Stimulated activated effector memory CD8-positive, alpha-beta T cell treated with anti-CD3 and anti-CD28 coated beads, Interleukin-12 subunit alpha, Interleukin-12 subunit beta, amount 100 ng/mL, for 72 hours (primary cell): Measurements from ENCODE around the gene PPP2R2C.

Experiments
- ATAC-seq: fragments of 150-1000 bp; cut with Tn5 transposase; 2 replicates; pipeline ENCODE4 v1.10.0; 2021
- DNase-seq, 2 donors: peaks; one replicate each; pipeline ENCODE4 v3.0.0; 2021 to 2022; ENCODE audit warnings: low spot score in 2 of 2
- H3K27ac Mint-ChIP-seq: one replicate; pipeline ENCODE4 v1.8.0; 2022; ENCODE audit warnings: mild to moderate bottlenecking, mixed read lengths
- H3K36me3 Mint-ChIP-seq: one replicate; pipeline ENCODE4 v1.8.0; 2022; ENCODE audit warnings: mild to moderate bottlenecking, mixed read lengths
- H3K4me1 Mint-ChIP-seq: one replicate; pipeline ENCODE4 v1.8.0; 2022; ENCODE audit warnings: mixed read lengths
- H3K4me3 Mint-ChIP-seq: one replicate; pipeline ENCODE4 v1.8.0; 2022; ENCODE audit warnings: mild to moderate bottlenecking, mixed read lengths
- H3K9me3 Mint-ChIP-seq: one replicate; pipeline ENCODE4 v1.8.0; 2022; ENCODE audit warnings: mixed read lengths

Gene PPP2R2C

GRCh38 chr4:6419452-6420028 lies 52.9 kb downstream of the PPP2R2C start:
- no peak for ATAC-seq
- Mint-ChIP-seq H3K36me3 (no peaks in the 10 kb centered on the region), H3K27ac (no peak overlapping the region), H3K4me1 (peaks cover 4% of the 10 kb centered on the region), H3K4me3 (no peak overlapping the region), H3K9me3 (no peaks in the 10 kb centered on the region)
- DNase-seq = no peak

- ATAC-seq = no peak
- no peak overlapping the region for H3K4me3 Mint-ChIP-seq
- no peaks in the 10 kb centered on the region for H3K9me3 Mint-ChIP-seq
- H3K27ac Mint-ChIP-seq = no peak overlapping the region
- no peaks in the 10 kb centered on the region for H3K36me3 Mint-ChIP-seq
- no peaks in the 10 kb centered on the region for H3K4me1 Mint-ChIP-seq
- DNase-seq = no peak
These were observed 54.1 kb downstream of the PPP2R2C start for GRCh38 chr4:6418193-6418755.

- H3K4me1 Mint-ChIP-seq = no peaks in the 10 kb centered on the region
- ATAC-seq = no peak
- no peaks in the 10 kb centered on the region for H3K36me3 Mint-ChIP-seq
- no peaks in the 10 kb centered on the region for H3K9me3 Mint-ChIP-seq
- no peak overlapping the region for H3K27ac Mint-ChIP-seq
- no peak overlapping the region for H3K4me3 Mint-ChIP-seq
- DNase-seq = no peak
These were observed 54.8 kb downstream of the PPP2R2C start for GRCh38 chr4:6417516-6418050.

GRCh38 chr4:6416518-6417286 lies 55.7 kb downstream of the PPP2R2C start:
- no peaks in the 10 kb centered on the region for H3K36me3 Mint-ChIP-seq
- H3K27ac Mint-ChIP-seq = no peak overlapping the region
- H3K4me3 Mint-ChIP-seq = no peak overlapping the region
- no peaks in the 10 kb centered on the region for H3K4me1 Mint-ChIP-seq
- H3K9me3 Mint-ChIP-seq = no peaks in the 10 kb centered on the region
- DNase-seq (no peak), ATAC-seq (no peak)

- H3K27ac Mint-ChIP-seq = no peak overlapping the region
- DNase-seq = no peak
- no peaks in the 10 kb centered on the region for H3K36me3 Mint-ChIP-seq
- no peak overlapping the region for H3K4me3 Mint-ChIP-seq
- no peaks in the 10 kb centered on the region for H3K9me3 Mint-ChIP-seq
- H3K4me1 Mint-ChIP-seq = no peaks in the 10 kb centered on the region
- no peak for ATAC-seq
These were observed 57.2 kb downstream of the PPP2R2C start for GRCh38 chr4:6415031-6415705.

- no peak overlapping the region for H3K4me3 Mint-ChIP-seq
- H3K9me3 Mint-ChIP-seq = no peaks in the 10 kb centered on the region
- H3K4me1 Mint-ChIP-seq = no peaks in the 10 kb centered on the region
- ATAC-seq (no peak), DNase-seq (no peak)
- no peak overlapping the region for H3K27ac Mint-ChIP-seq
- no peaks in the 10 kb centered on the region for H3K36me3 Mint-ChIP-seq
These were observed 57.8 kb downstream of the PPP2R2C start for GRCh38 chr4:6414578-6414977.

GRCh38 chr4:6410664-6411063 lies 61.8 kb downstream of the PPP2R2C start:
- DNase-seq (no peak), ATAC-seq (no peak)
- Mint-ChIP-seq H3K9me3 (no peaks in the 10 kb centered on the region), H3K4me3 (no peak overlapping the region), H3K36me3 (no peaks in the 10 kb centered on the region), H3K27ac (no peak overlapping the region), H3K4me1 (no peaks in the 10 kb centered on the region)

GRCh38 chr4:6410068-6410467 lies 62.3 kb downstream of the PPP2R2C start:
- Mint-ChIP-seq H3K9me3 (no peaks in the 10 kb centered on the region), H3K36me3 (no peaks in the 10 kb centered on the region), H3K27ac (no peak overlapping the region), H3K4me3 (no peak overlapping the region), H3K4me1 (no peaks in the 10 kb centered on the region)
- DNase-seq (no peak), ATAC-seq (no peak)

- no peaks in the 10 kb centered on the region for H3K9me3 Mint-ChIP-seq
- H3K36me3 Mint-ChIP-seq = no peaks in the 10 kb centered on the region
- ATAC-seq (no peak), DNase-seq (no peak)
- no peaks in the 10 kb centered on the region for H3K4me1 Mint-ChIP-seq
- H3K4me3 Mint-ChIP-seq = no peak overlapping the region
- H3K27ac Mint-ChIP-seq = no peak overlapping the region
These were observed 63.0 kb downstream of the PPP2R2C start for GRCh38 chr4:6409381-6409780.

GRCh38 chr4:6408263-6408662 lies 64.2 kb downstream of the PPP2R2C start:
- H3K4me3 Mint-ChIP-seq = no peak overlapping the region
- DNase-seq = no peak

GRCh38 chr4:6405397-6405706 lies 67.1 kb downstream of the PPP2R2C start:
- Mint-ChIP-seq H3K36me3 (no peaks in the 10 kb centered on the region), H3K4me3 (no peak overlapping the region), H3K4me1 (peaks cover 11% of the 10 kb centered on the region), H3K27ac (no peak overlapping the region), H3K9me3 (no peaks in the 10 kb centered on the region)
- DNase-seq = no peak
- ATAC-seq = no peak

More at GRCh38 chr4:6408263-6408662, 64.2 kb downstream of the PPP2R2C start:
- H3K36me3 Mint-ChIP-seq = no peaks in the 10 kb centered on the region
- peaks cover 1% of the 10 kb centered on the region for H3K4me1 Mint-ChIP-seq
- ATAC-seq = no peak
- no peak overlapping the region for H3K27ac Mint-ChIP-seq
- H3K9me3 Mint-ChIP-seq = no peaks in the 10 kb centered on the region

- H3K27ac Mint-ChIP-seq = no peak overlapping the region
- H3K36me3 Mint-ChIP-seq = no peaks in the 10 kb centered on the region
- H3K4me3 Mint-ChIP-seq = no peak overlapping the region
- H3K9me3 Mint-ChIP-seq = no peaks in the 10 kb centered on the region
- no peak for DNase-seq
- peaks cover 11% of the 10 kb centered on the region for H3K4me1 Mint-ChIP-seq
- no peak for ATAC-seq
These were observed 67.6 kb downstream of the PPP2R2C start for GRCh38 chr4:6404611-6405396.

GRCh38 chr4:6403400-6403685 lies 69.1 kb downstream of the PPP2R2C start:
- Mint-ChIP-seq H3K36me3 (no peaks in the 10 kb centered on the region), H3K9me3 (no peaks in the 10 kb centered on the region), H3K27ac (no peak overlapping the region), H3K4me1 (peaks cover 11% of the 10 kb centered on the region), H3K4me3 (no peak overlapping the region)
- DNase-seq = no peak
- ATAC-seq = no peak

- no peak overlapping the region for H3K27ac Mint-ChIP-seq
- DNase-seq (no peak), ATAC-seq (no peak)
- no peaks in the 10 kb centered on the region for H3K36me3 Mint-ChIP-seq
- no peak overlapping the region for H3K4me3 Mint-ChIP-seq
- H3K9me3 Mint-ChIP-seq = no peaks in the 10 kb centered on the region
- H3K4me1 Mint-ChIP-seq = peaks cover 11% of the 10 kb centered on the region
These were observed 69.6 kb downstream of the PPP2R2C start for GRCh38 chr4:6402566-6403399.
